NCI-H82 (cell line): ENCODE data around the gene KLF6.

ENCODE experiments used
- DNase-seq: peaks from one replicate; lab custom pipeline; 2025; lab: John Stamatoyannopoulos, UW

The KLF6 gene

DNA sequence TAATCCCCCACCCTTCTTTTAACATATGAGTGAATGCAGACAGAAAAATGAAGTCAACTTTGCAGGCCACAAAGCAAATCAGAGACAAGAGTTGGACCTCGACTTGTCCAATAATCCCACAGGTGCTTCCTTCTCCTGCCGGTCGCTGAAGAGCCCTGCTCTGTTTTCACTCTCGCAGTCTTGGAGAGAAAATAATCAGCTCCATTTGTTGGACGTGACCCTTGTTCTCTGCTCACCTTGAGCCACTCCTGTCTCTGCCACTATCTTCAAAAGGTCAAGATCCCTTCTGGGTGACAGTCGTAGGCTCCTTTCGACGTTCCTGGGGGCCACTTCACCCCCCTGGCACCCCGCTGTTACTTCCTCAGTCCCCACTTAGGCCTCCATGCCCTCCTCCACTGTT, 2.8 kb upstream of the KLF6 start:
- DNase-seq, result no peak

DNA sequence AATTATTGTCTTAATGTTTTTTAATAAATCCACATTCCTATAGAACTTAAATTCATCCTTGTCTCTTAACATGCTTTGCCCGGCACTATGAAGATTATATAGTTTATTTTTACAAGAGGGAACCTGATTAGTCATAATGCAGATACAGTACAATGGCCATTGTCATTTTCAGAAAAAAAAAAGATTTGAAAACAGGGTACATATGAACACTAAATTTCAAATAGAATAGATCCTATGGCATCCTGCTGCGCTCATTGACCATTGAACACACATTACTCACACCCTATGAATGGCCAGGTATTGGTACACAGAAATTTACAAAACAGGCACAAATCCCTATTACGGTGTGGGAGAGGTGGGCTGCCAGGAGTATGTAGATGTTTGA, 2.0 kb upstream of the KLF6 start:
- no peak for DNase-seq

DNA sequence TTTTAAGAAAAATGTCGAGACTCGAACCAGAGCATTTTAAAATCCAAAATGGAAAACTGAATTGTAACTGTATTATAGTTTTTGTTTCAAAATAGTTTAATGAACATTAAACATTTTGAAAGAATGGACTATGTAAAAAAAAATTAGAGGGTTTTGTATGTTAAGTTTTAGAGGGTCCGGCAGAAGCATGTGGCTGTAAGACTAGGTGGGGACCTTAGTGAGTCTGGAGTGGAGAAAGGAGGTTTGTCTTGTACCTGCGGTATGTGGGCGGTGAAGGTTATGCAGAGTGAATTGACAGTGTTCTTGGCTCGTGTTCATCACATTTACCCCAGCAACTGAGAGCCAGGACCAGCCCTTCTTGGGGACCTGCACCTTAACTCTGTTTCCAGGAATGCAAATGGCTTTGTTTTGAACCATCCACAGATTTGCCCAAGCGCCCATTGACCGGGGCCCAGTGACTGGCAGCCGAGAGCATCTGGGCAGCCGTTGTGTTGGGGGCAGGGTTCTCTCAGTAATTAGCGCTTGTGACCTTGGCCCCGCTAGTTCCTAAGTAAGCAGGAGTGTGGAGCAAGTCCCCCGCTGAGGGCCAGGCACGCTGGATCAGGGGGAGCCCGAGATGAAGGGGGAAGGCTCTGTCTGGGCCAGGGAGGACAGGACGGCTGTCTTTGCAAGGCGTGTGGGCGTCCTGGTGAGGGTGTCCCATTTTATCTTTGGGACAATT, 1.4 kb upstream of the KLF6 start:
- peak; percentile 59 for DNase-seq

DNA sequence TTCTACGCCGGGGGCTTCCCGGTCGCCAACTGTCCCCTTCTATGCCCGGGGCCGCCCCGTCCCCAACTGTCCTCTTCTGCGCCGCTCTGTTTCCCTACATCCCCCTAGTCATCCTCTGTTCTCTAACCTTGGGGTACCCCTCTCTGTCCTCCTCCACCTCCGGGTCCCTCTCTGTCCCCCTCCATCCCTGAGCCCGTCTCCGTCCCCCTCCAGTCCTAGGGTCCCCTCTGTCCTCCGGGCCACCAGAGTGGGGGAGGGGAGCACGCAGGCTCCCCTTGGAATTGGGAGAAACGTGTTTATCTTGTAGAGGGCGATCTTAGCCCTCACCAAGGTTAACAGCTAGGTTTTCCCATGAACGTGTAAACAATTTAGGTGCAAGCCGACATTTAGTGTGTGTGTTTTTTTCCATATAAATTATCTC, 852 bp upstream of the KLF6 start:
- peak; percentile 55 for DNase-seq

DNA sequence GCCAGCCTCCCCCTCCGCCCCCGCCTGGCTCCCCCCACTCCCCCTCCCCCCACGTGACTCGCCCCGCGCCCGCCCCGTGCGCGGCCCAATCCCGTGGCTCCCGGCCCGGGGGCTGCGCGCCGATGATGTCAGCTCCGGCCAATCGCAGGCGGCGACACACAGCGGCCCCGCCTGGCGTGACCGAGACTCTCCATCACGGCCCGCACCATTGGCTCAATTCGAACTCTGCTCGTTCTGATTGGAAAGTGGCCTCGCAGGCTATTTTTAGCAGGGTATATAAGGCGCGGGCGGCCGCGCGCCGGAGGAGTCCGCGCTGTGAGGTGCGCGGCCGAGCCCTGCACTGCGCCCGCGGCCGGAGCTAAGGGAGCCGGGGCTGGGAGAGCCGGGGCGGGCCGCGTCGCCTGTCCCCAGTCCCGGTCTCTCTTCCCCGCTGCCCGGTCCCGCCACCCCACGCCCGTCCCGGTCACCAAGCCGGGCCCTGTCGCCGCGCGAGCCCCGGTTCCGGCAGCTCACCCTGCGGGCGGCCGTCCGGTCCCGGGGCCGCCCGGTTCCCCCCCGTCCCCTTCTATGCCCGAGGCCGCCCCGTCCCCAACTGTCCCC, 342 bp upstream of the KLF6 start:
- DNase-seq, result peak; percentile 96

DNA sequence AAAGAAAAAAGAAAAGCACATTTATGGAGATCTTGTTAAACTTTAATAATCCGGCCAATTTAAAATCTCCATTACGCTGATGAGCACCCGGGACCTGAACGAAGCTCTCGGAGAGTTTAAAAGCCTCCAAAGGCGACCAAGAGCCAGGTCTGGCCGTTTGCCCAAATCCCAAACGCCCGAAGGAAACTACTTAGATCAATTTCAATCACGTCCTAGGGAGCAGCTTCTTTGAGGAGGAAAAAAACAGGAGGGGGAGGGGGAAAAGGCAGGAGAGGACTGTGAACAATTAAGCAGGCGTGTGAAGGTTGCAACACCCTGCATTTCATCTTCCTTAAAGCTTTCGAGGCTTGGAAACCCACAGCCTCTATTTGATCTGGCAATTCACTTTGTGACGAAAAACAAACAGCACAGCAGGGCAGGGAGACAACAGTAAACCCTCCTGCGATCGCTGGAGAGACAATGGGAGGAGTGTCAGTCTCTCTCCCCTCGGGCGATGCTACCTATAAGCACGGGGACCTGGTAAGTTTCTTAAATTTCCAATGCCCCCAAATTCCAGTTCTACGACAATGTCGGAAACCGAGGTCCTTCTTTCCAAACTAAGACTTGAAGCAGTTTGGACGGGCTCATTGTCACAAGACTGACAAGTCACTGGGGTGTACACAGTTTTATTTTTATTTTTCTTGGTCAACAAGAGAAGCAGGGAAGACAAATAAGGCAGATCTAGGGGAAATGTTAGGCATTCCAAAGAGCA, 1.2 kb downstream of the KLF6 start:
- DNase-seq, result peak; percentile 64

DNA sequence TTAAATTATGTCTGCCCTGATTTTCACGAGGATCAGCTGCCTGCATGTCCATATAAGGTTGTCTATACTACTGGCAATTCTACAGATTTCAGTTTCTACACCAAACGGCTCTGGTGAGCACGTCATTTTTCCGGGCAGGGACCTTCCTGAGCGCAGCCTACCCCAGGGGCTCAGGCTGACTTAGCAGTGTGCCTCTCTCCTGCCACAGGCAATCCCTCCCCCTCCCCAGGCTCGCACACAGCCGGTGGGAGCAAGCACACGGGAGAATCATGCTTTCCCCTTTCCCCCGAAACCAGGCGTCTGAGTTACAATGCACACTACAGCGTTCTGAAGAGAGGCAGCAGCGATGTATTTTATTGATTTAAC, 1.7 kb downstream of the KLF6 start:
- peak; percentile 68 for DNase-seq

DNA sequence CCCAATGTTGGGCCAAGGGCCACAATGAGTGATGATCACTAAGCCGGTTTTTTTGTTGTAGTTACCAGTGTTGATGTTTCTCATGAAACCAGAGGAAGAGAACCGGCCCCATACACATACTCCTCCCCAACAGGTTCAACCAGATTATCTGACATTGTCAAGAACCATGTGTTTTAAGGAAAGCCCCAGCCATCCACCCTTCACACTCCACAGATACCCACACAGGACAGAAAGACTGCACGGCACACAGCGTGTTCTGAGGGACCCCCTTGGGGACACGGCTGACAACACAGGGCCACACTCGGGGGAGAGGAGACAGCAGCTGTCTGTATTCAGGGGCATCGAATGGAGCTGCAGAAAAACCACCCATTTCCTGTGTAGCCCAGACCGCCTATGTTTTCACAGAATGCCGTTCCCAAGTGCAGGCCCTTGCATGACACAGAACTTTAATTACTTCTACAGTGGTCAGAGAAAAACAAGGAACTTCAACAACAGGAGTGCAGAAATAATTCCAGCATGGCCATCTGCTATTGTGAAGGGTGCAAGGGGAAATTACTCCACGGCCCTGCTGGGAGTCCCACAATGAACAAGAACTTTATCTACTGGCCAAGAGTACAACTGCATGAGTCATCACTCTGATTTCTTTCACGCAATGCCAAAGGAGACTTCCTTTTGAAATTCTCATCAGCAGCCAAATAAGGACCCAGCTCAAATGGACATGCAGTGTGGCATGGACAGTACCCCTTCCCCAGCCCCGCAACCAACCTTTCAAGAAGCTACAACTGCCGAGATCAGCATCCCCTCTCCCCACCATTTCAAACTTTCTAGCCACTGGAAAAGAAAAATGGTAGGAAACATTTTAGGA, 2.3 kb downstream of the KLF6 start:
- DNase-seq, result peak; percentile 17

DNA sequence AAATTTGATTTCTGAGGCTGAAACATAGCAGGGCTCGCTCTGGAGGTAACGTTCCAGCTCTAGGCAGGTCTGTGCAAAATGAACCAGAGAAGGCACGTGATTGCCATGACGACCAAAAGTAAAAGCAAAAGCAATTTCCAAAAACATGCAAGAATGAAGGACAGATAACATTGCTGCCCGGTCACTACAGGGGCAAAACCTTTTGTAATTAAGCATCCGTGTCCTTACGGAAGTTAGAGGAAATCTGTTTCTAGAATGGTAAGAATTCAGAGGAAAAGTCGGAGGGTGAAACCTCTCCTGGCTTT, 2.9 kb downstream of the KLF6 start:
- no peak for DNase-seq

DNA sequence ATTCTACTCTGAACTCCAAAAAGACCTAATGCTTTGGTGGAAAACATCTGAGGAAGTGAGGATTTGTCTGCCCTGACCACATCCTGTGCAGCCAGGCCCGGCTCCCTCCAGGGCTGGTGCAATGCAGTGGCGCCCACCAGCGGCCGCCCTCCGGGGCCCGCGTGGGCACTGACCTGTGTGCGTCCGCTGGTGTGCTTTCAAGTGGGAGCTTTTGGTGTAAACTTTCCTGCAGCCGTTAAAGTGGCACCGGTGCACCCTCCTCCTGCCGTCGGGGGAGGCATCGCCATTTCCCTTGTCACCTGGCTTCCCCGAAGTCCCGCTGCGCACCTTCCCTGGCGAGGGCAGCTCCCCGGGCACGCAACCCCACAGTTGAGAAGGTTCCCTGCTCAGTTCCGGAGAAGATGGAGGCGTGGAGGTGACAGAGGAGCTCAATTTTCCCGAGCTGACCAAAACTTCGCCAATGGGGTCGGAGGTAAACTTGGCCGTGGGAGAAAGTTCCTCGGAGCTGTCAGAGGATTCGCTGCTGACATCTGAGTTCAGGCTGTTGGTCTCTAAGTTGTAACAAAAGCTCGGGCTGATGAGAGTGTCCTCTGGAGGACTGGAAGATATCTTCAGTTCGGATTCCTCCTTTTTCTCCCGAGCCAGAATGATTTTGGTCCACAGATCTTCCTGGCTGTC, 3.4 kb downstream of the KLF6 start:
- no peak for DNase-seq

DNA sequence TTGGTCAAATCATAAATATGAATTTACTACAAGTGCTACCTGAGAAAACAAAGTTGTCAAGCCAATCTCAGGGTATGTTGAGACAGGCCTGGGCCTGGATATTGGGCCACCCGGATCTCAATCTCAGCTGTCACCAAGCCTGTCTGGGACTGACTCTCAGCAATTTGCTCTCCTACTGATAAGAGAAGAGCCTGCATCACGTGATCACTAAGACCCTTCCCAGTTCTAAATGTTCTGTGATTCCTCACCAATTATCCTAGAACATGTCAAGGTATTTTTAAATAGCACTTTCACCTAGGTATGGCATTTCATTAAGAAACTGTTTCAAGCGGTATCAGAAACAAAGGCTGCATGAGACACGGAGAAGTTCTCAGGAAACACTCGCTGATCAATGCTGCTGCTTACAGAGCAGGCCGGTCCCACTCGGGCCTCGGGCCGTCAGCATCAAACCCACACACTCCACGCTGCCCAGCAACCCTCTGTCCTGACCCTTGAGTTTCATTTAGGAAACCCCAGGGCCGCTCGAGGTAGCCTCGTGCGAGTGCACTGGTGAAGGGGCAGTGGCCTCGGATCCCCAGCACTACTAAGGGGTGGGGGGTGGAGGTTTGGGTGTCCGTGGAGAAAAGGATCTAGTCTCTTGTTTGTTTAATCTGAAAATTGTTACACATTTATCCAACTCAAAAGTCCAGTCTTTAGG, 4.1 kb downstream of the KLF6 start:
- DNase-seq, result no peak

DNA sequence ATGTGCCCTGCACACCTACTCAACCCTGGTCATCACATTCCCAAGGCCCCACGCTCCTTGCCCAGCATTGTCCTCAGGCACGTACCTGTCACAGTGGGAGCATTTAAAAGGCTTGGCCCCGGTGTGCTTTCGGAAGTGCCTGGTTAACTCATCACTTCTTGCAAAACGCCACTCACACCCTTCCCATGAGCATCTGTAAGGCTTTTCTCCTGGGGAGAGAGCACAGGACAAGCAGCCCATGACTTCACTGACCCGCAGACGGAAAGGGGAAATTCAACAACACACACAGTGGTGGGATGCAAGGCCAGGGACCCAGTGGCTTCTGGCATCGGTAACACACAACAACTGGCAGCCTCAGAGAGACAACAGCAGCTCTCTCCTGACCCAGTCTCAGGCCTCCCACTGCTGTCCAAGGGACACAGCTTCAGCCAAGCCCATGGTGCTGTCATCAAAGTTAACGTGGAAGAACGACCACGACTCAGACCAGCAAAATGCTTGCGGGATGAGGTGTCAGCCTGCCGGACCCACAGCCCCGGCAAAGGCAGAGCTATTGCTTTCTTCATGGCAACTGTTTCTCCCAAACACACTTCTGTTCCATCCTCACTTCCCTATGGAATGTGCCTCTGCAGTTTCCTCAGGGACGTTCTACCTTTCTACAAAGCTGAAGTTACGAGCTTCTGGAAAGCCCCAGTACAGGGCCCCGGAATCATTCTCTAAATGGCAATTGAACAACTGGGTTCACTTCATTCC, 4.8 kb downstream of the KLF6 start:
- no peak for DNase-seq

DNA sequence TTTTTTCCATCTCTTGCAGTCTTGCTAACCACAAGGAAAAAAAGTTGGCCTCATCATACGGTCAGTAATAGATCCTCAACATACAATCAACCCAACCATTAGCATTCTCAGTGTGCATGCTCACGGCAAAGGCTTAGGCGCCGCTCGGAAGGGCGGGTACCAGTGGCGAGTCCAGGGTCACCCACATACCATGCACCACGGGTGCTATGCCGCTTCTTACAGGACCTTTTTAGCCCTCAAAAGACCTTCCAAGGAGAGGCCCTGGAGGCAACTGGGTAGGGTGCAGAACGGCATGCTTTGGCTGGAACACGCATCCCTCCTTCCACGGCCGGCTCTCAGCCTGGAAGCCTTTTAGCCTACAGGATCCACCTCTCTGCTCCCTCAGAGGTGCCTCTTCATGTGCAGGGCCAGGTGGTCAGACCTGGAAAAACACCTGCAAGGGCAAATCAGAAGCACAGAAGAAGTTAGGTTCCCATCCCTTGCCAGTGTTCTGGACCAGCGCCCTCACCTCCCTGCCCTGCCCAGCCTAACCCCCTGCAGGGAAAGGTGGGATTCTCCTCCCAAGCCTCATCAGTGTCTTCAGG, 5.8 kb downstream of the KLF6 start:
- no peak for DNase-seq

DNA sequence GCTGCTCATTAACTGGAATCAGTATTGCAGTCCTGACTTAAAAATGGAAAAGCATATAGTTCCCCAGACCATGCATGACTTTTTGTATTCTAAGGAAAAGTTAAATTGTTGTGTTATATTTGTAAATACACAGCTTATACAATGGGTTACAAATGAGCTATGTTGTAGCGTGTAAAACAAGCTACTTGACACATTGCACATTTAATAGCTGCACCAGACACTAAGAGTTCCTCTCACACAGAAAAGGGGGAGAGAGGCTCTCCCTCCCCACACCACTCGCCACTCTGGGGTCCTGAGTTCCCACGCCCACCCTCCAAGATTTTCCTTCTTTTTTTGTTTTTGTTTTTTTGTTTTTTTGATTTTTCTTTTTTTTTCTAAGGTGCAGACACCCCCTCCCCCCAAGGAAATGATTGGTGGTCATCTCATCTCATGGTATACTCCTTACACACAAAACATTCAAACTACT, 6.3 kb downstream of the KLF6 start:
- no peak for DNase-seq

DNA sequence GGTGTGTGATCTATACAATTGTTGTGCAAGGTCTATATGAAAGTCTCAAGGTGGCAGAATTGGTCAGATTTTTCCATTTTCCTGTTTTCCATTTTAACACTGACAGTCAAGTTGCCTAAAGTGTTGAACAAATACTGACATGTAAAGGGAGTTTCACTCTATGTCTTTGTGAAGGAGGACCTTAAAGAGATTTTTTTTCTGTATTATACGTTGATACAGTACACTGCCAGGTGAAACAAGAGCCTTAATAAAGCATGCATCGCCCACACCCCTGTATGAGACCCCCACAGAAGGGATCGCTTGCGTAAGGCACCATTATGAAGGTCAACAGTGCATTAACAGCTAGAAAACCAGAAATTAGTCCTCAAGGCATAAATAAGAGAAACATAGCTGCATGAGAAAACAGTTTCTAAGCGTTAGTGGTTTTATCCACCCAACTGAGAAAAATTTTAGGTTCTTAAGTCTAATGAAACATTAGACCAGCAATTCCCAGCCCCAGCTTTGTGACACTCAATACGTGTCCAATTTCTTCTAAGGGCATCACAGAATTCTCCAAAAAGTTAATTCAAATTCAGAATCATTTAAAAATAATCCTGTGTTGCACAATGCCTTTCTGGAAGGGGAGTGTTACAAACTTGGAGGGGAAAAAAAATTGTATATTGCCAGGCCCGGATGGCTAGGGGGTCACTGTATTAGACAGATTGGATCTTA, 6.9 kb downstream of the KLF6 start:
- no peak for DNase-seq

DNA sequence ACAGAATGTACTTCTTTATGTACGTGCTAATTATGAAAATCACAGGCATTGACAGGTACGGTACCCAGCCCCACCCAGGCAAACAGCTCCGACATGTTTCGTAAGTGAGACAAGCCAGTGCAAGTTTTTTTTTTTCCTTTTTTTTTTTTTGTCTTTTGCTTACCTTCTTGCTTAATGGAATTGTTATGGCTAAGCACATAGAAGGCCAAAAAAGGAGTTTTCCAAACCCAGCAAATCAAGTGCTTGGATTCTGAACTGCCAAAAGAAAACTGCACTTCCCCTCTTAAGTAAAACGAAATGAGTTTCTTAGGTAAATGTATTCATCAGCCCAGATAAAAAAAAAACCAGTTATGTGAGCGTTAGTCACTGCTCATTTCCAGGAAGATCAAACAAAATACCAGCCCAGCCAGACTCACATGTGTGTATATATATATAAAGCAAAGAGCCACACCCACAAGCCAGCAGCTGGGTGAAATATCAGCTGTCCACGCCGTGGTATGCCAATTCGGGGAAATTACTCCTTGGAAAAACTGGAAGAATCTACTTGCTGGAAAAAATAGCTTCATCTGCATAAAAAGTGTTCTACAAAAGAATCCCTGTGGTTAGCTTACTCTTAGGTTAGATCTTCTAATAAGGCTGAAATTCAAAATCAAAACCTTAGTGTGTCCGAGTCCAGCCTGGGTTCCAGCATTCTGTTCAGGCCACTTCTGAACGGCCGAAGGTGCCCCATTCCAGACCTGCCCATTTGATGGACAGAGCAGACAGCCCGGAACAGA, 8.0 kb downstream of the KLF6 start:
- no peak for DNase-seq

DNA sequence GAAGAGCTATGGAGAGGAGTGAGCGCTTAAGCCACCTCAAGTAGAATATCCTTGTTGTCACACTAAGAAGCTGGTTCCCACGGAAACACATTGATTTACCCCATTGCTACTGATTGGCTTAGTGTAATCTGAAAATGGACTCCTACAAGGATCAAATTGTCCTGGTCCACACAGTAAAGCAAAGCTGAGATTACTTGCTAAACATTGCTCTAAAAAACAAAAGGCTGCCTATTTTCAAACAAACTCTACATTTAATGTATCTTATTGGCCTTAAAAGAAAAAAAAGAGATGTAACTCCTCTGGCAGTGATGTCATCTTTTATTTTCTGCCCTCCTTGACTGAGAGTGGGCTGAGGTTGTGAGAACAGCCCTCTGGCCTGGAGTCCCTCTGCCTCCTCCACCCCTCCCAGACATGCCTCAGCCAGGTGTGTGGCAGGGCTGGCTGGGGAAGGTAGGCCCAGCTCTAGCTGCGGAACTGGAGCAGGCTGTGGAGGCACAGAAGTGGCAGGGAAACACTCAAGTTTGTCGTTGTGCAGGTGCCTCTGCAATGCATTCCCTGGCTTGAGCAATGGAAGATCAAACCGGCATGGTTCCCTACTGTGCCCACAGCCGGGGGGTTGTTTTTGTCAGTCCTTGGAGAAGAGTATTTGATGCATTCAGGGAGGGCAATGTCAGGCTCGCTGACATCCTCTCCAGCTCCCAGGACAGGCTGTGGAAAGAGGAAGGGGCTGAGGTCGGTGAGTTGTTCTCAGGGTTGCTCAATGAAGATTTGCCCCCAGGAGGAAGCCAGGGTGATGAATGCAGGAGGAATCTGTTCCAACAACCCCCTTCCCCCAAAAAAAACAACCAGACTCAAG, 9.1 kb downstream of the KLF6 start:
- DNase-seq, result peak; percentile 80
